Measurements from ENCODE around the gene OLIG1.

The OLIG1 gene

DNA sequence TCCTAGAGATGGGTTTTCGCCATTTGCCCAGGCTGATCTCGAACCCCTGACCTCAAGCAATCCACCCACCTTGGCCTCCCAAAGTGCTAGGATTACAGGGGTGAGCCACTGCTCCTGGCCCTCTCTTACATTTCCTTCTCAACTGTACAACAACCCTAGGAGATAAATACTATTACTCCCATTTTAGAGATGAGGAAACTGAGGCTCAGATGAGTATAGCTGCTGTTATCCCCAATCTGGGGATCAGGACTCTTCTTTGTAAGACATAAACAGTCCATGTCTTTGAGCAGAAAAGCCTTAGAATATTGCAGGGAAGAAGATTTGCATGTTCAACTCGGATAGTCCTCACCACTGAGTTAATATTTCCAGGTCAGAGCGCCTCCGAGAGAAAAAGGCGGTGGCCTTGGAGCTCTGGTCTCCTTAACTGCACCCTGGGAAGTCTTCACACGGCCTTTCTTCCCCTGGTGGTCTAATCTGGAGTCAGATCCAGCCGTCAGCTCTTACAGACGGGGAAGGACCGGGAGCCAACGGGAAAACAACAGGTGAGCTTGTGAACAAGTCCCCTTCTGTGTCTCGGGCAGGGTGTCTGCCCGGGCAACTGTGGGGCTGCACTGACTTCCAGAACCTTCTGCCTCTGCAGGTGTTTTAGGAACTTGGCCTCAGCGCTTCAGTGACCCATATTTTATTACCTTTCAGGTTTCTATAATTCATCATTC, 5.9 kb upstream of the OLIG1 start:
- peak; percentile 50 for DNase-seq (ENCODE audit: low spot score)

DNA sequence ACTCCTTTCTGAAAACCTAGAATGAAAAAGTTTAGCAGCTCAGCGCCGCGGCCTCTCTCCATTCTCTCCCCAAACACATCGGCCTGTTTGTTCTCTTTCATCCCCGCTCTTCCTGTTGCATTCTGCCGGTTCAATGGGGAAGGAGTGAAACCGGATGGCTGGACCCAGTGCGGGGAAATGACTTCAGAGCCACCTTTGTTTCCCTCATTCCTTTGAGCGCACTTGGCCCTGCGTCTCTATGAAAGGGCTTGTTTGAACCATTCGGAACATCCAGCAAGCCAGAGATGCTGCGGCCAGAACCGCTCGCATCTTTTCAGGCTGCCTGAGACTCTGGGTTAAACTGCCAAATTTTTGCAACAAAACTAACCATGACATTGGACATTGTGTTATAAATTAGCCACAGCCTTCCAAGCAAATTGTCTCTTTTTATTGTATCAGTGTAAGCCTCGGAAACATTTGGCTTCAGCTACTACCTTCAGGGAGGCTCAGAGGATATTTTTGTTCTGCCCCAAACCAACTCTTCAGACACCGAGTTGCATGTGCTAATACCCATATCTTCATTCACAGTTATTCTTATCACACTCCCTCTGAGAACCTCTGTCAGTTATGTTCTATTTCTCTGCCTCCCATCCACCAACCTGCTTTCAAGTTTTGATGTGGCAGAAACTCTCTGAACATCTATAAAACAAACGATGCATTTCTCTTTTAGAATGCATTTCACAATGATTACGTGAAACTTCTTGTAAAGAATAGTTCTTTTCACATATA, 5.1 kb upstream of the OLIG1 start:
- peak; percentile 35 for DNase-seq (ENCODE audit: low spot score)

DNA sequence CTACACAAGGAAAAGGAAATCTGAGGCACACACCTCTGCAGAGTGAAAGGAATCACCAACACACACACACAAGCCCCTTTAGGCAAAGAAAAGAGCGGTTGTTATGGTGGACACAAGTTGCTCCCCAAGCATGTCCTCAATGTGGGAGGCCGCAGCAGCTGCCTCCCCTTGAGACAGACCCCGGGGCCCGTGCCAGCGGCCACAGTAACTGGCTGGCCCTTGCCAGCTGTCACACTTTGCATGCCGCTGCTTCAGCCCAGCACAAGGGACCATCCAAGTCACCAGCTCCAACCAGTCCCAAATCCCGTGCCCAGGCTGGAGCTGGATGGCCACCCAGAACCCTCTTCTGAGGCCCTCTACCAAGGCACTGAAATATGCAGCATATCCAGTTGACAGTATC, 2.9 kb upstream of the OLIG1 start:
- DNase-seq (ENCODE audit: low spot score): no peak

DNA sequence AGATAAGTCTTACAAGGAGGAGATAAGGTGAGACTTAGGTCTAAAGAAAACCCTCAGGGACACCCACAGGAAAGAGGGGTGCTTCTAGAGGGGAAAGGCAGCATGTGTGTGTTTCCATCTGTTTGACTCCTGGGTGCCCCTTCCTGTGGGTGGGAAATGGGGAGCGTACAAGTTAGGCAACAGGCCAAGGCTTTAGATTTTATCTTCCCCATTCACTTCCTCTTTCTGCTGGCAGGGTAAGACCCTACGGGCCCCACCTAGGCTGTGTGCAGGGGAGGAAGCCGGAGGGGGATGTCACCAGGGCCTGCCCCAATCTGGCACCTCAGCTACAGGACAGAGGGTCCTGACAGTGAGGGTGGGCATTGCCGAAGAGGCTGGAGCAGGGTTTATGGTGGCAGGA, 2.5 kb upstream of the OLIG1 start:
- DNase-seq (ENCODE audit: low spot score): no peak

DNA sequence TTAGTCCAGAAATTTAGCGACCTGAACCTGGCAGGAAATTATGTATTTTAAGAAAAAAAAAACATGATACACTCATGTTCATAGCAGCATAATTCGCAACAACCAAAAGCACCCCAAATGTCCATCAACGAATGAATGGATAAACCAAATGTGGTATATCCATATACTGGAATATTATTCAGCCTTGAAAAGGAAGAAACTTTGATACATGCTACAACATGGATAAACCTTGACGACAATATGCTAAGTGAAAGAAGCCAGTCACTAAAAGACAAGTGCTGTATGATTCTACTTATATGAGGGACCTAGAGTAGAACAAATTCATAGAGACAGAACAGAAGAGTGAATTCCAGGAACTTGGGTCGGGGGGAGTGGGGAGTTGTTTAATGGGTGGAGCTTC, 698 bp upstream of the OLIG1 start:
- no peak for DNase-seq (ENCODE audit: low spot score)

DNA sequence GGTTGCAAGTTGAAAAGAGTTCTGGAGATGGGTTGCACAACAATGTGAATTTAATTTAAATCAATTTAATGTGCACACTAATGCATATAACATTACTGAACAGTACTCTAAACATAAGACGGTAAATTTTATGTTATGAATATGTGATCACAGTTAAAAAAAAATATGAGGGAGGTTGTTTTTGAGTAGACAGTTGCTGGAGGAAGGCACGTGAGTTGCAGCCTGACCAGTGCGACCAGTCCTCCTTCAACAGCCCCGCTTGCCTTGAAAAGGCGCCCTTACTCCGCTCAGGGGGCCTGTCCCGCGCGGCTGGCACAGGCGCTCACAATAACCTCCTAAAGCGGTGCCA, 322 bp upstream of the OLIG1 start:
- no peak for DNase-seq (ENCODE audit: low spot score)

DNA sequence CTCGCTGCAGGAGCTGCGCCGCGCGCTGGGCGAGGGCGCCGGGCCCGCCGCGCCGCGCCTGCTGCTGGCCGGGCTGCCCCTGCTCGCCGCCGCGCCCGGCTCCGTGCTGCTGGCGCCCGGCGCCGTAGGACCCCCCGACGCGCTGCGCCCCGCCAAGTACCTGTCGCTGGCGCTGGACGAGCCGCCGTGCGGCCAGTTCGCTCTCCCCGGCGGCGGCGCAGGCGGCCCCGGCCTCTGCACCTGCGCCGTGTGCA, 730 bp downstream of the OLIG1 start:
- no peak for DNase-seq (ENCODE audit: low spot score)

DNA sequence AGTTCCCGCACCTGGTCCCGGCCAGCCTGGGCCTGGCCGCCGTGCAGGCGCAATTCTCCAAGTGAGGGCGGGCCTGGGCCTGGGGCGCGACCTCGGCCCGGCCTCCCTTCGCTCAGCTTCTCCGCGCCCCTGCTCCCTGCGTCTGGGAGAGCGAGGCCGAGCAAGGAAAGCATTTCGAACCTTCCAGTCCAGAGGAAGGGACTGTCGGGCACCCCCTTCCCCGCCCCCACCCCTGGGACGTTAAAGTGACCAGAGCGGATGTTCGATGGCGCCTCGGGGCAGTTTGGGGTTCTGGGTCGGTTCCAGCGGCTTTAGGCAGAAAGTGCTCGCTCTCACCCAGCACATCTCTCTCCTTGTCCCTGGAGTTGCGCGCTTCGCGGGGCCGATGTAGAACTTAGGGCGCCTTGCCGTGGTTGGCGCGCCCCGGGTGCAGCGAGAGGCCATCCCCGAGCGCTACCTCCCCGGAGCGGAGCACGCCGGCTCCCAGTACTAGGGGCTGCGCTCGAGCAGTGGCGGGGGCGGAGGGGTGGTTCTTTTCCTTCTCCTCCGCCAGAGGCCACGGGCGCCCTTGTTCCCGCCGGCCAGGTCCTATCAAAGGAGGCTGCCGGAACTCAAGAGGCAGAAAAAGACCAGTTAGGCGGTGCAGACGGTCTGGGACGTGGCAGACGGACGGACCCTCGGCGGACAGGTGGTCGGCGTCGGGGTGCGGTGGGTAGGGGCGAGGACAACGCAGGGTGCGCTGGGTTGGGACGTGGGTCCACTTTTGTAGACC, 1.2 kb downstream of the OLIG1 start:
- peak; percentile 56 for DNase-seq (ENCODE audit: low spot score)

DNA sequence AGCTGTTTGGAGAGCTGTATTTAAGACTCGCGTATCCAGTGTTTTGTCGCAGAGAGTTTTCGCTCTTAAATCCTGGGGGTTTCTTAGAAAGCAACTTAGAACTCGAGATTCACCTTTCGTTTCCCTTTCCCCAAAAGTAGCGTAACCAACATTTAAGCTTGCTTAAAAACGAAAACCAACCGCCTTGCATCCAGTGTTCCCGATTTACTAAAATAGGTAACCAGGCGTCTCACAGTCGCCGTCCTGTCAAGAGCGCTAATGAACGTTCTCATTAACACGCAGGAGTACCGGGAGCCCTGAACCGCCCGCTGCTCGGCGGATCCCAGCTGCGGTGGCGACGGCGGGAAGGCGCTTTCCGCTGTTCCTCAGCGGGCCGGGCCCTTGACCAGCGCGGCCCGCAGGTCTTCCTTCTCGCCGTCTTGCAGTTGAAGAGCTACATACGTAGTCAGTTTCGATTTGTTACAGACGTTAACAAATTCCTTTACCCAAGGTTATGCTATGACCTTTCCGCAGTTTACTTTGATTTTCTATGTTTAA, 1.9 kb downstream of the OLIG1 start:
- peak; percentile 32 for DNase-seq (ENCODE audit: low spot score)

DNA sequence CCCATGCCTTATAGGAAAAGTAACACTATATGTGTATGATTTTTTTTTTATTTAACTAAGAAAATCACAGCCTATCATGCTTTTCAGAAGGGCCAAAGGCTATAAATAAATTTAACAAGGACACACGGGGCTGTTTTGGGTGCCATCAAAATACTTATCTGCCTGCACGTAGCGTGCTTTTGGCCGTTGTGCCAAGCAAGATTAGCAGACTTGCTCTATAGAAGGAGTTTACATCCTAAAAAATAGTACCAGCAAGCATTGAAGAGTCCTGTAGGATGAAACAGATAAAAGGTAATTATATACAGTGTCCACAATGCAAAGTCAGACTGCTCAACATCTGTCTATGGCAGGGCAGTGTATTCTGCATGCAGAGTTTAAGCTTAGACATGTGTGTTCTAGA, 3.7 kb downstream of the OLIG1 start:
- DNase-seq (ENCODE audit: low spot score): no peak

DNA sequence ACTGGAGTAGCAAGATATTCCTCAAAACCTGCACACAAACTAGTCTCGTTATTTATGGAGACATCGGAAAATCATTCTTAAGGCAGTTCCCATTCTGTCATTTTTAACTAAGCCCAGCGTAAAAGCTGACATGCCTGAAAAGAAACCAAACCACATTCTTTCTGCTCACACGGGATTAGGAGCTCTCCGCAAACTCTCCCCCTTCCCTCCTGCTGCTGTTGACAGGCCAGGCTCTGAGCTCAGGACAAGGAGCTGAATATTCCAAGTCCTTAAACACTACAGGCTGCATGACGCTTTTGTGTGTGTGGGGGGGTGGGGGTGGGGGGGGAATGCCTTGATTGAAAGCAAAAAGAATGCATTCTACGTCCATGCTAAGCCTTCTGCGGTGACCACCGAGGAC, 5.2 kb downstream of the OLIG1 start:
- peak; percentile 49 for DNase-seq (ENCODE audit: low spot score)

DNA sequence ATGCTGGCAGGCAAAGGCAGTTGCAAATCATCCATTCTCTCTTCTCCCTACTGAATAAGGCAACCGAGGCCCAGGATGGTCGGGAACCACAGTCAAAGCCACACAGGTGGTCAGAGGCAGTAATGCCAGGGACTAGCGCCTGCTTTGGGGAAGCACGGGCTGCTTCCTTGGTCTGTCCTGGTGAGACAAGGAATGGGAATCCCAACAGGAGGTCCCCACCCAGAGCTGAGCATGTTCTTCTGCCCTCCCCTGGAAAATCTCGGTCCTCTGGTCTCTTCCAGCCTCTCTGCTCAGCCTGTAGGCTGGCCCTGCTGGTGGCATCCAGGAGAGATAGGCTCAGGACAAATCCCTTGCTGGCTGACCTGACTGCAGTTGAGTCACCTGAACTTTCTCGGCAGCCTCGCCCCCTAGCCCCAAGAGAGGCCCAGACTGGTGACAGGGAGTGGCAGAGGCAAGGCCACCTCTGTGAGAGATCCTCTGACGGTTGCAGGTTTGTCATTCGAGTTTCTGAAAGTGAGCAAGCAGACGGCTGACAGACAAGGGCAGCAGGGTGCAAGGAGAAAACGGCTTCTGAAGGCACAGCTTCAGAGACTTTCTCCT, 5.8 kb downstream of the OLIG1 start:
- no peak for DNase-seq (ENCODE audit: low spot score)

DNA sequence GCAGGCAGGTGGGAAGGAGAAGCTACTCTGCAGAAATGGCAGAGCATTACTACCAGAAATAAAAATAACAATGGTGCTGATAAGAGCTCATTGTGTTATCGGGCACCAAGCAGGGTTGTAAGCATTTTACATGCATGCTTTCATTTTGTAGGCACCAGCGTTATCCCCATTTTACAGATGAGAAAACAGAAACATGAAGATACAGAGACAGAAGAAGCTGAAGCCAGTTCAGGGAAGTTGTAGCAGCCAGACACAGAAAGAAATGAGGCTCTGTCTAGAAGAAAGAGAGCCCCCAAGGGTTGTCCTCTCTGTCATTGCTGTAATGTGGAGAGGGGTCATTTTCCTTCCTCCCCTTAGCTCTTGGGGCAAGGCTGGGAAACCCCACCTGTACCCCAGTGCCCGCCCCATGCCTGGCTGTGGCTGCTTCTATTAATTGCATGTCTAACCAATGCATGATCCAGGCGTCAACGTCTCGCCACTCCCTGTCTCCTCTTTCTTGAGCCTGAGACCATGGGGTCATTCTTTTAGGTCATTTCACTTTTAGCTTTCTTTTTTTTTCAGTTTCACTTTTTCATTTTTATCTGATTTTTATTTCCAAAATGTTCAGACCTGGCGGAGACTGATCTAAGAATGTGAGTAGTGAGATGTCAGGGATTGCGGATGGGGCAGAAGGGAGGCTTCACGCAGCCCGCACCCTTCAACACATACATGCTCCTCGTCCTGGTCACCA, 6.8 kb downstream of the OLIG1 start:
- DNase-seq (ENCODE audit: low spot score): no peak

DNA sequence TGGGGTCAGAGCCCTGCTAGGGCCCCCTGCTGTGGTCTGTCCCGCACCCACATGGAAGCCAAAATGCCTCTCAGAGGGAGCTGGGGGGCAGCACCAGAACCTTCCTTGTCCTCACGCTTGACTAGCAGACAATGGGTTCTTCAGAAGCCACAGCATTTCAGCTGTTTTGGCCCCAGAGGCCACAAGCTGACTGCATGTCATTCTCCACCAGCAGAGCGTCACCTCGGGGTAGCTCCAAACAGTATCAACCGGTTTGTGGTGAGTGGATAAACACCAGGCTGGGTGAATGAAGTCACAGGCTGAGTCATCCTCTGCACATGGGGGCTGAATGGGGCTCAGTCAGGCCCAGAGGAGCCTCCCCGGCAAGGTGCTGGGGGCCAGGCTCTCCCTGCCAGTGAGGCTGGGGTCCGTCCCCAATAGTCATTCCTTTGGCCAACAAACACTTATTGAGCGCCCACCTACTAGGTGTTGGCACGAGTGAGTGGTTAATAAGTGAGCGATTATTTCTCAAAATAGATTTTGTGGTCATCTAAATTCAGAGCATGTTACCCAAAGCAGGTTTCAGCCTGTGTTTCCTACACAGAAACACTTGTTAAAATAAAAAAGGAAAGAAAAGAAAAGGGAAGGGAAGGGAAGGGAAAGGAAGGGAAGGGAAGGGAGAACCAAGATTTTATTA, 9.1 kb downstream of the OLIG1 start:
- DNase-seq (ENCODE audit: low spot score): no peak

DNA sequence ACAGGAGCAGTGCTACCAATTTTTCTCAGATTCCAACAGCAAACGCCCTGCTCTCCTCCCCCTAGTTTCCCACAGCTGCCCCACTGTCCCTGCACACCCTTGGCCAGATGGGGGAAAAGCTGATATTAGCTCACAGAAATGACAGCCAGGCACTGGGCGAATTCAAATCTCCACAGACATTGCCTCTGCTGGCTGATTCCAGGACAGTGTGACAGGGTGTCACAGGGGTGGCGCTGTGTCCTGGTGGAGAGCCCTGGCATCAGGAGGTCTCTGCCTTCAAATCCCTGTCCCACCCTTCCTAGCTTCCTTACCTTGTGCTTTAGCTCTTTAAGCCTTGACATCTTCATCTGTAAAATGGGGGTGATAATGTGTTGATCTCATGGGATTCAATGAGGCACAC, 10.4 kb downstream of the OLIG1 start:
- DNase-seq (ENCODE audit: low spot score): no peak

DNA sequence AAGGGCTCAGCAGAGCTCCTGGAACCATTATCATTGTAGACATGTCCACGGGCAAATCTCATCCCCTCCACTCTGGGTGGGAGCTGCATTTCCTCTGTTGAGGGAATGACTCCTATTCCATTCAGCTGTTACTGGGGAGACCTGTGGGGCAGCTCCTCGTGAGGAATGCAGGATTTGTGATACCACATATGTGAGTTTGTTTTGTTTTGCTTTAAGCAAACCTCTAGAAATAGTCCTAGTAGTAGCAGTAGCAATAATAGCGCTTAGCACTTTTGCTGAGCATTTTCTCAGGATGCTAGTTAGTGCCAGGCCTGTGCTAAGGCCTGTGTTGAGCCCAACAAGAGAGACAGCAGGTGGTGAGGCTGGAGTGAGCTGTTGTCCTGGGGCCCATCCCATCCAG, 10.8 kb downstream of the OLIG1 start:
- DNase-seq (ENCODE audit: low spot score): no peak

DNA sequence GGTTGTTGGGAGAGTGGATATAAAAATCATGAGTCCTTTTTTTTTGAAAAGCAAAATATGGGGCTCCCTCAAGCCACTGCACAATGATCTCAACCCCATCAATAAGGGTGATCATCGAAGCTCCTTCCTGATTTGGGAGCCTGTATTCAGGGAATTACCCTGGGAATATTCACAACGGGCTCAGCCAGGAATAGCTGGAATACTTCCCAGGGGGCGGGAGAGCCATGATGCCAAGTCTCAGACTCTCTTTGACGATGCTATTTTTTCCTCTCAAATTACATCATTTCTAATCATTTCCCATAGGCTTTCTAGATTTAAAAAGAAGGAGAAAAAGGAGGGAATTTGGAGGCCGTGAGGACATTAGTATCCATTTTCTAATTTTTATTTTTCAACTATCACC, 18.4 kb downstream of the OLIG1 start:
- DNase-seq (ENCODE audit: low spot score): no peak

DNA sequence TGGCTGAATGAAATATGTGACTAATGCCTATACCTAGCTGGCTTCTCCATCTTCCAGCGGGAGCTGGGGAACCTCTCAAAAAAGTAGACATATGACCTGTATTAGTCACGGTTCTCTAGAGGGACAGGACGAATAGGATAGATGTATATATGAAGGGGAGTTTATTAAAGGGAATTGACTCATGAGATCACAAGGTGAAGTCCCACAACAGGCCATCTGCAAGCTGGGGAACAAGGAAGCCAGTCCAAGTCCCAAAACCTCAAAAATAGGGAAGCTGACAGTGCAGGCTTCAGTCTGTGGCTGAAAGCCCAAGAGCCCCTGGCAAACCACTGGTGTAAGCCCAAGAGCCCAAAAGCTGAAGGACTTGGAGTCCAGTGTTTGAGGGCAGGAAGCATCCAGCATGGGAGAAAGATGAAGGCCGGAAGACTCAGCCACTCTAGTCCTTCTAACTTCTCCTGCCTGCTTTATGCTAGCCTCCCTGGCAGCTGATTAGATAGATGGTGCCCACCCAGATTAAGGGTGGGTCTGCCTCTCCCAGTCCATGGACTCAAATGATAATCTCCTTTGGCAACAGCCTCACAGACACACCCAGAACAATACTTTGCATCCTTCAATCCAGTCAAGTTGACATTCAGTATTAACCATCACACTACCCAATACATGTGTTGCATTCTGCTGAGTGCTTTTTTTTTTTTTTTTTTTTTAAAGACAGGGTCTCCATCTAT, 19.6 kb downstream of the OLIG1 start:
- DNase-seq (ENCODE audit: low spot score): no peak

DNA sequence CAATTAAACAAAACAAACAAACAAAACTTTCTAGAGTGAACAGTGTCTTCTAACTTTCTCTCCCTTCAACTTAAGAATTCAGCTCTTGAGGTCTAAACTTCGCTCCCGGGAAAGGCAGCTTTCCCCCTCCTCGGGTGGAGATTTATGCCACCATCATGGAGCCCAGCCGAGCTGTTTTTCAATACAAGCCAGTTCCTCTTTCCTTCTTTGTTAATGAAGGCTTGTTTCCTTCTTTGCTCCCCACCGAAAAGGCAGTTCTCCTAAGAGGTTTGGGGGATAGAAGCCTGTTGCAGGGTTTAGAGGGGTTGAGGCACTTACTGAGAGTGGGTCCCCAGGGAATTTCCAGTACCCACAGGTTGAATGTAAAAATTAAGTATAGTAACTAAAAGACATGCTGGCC, 26.5 kb downstream of the OLIG1 start:
- no peak for DNase-seq (ENCODE audit: low spot score)

DNA sequence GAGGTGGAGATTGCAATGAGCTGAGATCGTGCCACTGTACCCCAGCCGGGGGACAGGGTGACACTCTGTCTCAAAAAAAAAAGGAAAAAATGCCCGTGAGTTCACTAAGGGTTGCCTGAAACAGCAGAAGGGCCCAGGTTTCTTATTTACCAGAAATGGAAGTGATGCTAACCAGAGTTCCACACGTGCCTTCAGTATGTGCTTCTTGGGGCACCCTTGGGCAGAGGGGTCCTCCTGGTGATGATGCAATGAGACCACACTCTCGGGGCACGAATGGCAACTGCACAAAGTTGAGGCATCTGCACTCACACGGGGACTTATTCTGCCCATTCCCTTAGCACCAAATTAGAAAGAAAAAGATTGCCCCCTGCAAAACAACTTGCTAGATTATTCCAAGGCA, 29.2 kb downstream of the OLIG1 start:
- DNase-seq (ENCODE audit: low spot score): no peak
